Neural progenitor cell (in vitro differentiated cells): ENCODE measurements around the gene DEPDC7.

Source experiments
- EZH2 ChIP-seq: fragments of 200-600 bp; sonication (generic); IDR thresholded peaks from 2 replicates; pipeline ENCODE4 v1.6.1; 2017; ENCODE audit warnings: antibody characterized with exemption, mild to moderate bottlenecking, moderate library complexity
- TF ChIP-seq, protein P1 (sequence below): fragments of 200-600 bp; sonication (generic); IDR thresholded peaks from 2 replicates; pipeline ENCODE4 v1.5.1; 2017; ENCODE audit warnings: antibody characterized with exemption, mild to moderate bottlenecking

DNA sequence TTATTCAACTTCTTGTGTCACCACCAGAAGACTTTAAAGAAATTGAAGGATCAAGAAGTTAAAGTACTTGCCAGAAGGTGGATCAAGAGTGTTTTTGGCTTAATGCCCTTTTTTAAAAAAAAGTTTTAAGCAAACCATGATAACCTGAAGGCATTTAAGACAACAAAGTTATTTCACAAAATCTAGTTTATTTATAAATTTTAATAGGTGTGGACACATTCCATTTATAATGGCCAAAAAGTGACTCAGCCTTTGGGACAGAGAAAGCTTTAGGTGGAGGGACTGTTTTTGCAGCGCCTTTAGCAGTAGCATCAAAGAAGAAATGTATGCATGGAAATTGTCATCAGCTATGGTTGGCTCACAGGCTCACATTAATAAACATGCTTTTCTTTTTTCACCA is 41.6 kb downstream of the DEPDC7 start:
- TF ChIP-seq, protein P1, sequence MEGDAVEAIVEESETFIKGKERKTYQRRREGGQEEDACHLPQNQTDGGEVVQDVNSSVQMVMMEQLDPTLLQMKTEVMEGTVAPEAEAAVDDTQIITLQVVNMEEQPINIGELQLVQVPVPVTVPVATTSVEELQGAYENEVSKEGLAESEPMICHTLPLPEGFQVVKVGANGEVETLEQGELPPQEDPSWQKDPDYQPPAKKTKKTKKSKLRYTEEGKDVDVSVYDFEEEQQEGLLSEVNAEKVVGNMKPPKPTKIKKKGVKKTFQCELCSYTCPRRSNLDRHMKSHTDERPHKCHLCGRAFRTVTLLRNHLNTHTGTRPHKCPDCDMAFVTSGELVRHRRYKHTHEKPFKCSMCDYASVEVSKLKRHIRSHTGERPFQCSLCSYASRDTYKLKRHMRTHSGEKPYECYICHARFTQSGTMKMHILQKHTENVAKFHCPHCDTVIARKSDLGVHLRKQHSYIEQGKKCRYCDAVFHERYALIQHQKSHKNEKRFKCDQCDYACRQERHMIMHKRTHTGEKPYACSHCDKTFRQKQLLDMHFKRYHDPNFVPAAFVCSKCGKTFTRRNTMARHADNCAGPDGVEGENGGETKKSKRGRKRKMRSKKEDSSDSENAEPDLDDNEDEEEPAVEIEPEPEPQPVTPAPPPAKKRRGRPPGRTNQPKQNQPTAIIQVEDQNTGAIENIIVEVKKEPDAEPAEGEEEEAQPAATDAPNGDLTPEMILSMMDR: no peak
- no peak for TF ChIP-seq EZH2
